ENCODE measurements around the gene PSTPIP1. TPM values are rescaled to one million over a fixed set of nuclear protein-coding genes. Genes with fewer than 3 reads are reported as not detected.

PSTPIP1 gene
- total and polyA plus RNA-seq, 9 donors, result 1.3 to 2.9 (median 2.3) TPM

GRCh38 chr15:77044228-77045042 lies 49.5 kb downstream of the PSTPIP1 start:
- no peaks in the 10 kb centered on the region for H3K27me3 ChIP-seq (ENCODE audit: control insufficient read depth, insufficient read depth, low read length)
- no peak overlapping the region for H3K4me3 ChIP-seq (ENCODE audit: low read length)
- no peaks in the 10 kb centered on the region for H3K9me3 ChIP-seq (replicated peaks; ENCODE audit: control insufficient read depth, low read depth, low read length)
- H3K27ac ChIP-seq (ENCODE audit: low read length), result no peak overlapping the region
- 87% methylated on average over 5 of the region's 7 CpGs for WGBS (ENCODE audit: insufficient coverage)
- H3K36me3 ChIP-seq (ENCODE audit: control insufficient read depth, insufficient read depth, low read length), result peaks cover 62% of the 10 kb centered on the region
- DNase-seq, result no peak
- peaks cover 26% of the 10 kb centered on the region for H3K4me1 ChIP-seq (ENCODE audit: control insufficient read depth, insufficient read depth, low read length)

GRCh38 chr15:77045985-77046384 lies 51.1 kb downstream of the PSTPIP1 start:
- H3K4me1 ChIP-seq (ENCODE audit: control insufficient read depth, insufficient read depth, low read length), result peaks cover 18% of the 10 kb centered on the region
- H3K27ac ChIP-seq (ENCODE audit: low read length), result no peak overlapping the region
- peaks cover 55% of the 10 kb centered on the region for H3K36me3 ChIP-seq (ENCODE audit: control insufficient read depth, insufficient read depth, low read length)
- no peak for DNase-seq
- no peaks in the 10 kb centered on the region for H3K9me3 ChIP-seq (replicated peaks; ENCODE audit: control insufficient read depth, low read depth, low read length)
- no peaks in the 10 kb centered on the region for H3K27me3 ChIP-seq (ENCODE audit: control insufficient read depth, insufficient read depth, low read length)
- no peak overlapping the region for H3K4me3 ChIP-seq (ENCODE audit: low read length)
- no CpG with 5 or more reads among the region's 1 CpG for WGBS (ENCODE audit: insufficient coverage)

DNA sequence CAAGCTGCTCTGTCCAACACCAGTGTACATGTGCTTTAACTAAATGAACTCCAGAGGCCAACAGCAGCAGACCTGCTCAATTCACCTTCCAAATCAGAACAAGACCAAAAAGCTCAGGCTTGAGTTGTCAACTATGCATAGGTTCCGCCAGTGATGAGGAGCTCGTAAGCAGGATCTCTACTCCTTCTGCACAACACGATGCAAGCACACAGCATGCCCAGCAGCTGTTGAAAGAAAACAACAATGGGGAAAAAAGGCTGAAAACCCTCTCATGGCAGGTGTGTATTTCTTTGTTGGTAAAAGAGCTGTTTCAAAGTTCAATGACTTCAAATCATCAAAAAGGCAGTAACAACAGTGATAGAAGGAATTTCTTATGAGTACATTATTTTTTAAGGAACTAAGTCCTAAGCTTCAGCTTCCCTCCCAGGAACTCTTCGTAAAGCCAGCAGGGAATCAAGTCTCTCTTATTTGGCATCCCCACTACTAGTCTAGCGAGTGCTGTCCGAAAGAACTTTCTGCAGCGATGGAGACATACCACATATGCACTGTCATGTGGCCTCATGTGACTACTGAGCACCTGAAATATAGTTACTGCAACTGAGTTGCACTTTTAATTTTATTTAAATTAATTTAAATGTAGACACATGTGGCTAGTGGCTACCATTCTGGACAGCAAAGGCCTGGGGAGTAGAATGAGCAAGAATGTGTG lies 51.9 kb downstream of the PSTPIP1 start:
- Histone ChIP-seq H3K4me3 (ENCODE audit: low read length) (no peak overlapping the region), H3K27ac (ENCODE audit: low read length) (no peak overlapping the region), H3K36me3 (ENCODE audit: control insufficient read depth, insufficient read depth, low read length) (peaks cover 60% of the 10 kb centered on the region), H3K9me3 (replicated peaks; ENCODE audit: control insufficient read depth, low read depth, low read length) (no peaks in the 10 kb centered on the region), H3K4me1 (ENCODE audit: control insufficient read depth, insufficient read depth, low read length) (peaks cover 18% of the 10 kb centered on the region), H3K27me3 (ENCODE audit: control insufficient read depth, insufficient read depth, low read length) (no peaks in the 10 kb centered on the region)
- no peak for DNase-seq
- no CpG with 5 or more reads among the region's 7 CpGs for WGBS (ENCODE audit: insufficient coverage)

DNA sequence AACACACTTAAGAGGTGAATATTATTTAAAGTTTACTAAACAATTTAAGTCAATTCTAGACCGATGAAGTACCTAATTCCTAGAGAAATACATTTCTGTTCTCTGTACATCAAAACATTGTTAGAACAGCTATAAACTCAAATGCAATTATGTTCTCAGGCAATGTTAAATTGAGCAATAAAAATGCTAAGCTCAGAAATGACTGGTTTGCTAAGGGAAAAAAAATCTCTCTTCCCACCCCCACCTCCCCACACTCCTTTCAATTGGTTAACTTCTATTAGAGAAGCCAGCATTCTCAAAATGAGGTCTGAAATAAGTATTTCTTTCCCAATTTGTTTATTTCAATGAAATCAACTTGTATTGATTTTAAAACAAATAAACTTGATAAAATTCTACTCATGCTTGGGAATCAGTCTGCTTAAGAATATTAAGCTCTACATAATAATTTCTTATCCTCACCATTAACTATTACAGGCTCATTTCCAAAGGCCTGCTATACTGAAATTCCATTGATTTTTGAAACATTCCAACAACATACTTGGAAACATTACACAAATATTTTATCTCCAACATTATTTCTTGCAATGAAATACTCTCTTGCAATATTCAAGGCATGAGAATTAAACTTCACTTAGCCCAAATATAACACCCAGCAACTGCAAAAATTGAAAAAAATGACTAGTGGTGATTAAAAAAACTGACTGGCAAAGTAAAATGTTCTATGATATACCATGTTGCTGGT lies 53.4 kb downstream of the PSTPIP1 start:
- Histone ChIP-seq H3K4me1 (ENCODE audit: control insufficient read depth, insufficient read depth, low read length) (peaks cover 18% of the 10 kb centered on the region), H3K9me3 (replicated peaks; ENCODE audit: control insufficient read depth, low read depth, low read length) (no peaks in the 10 kb centered on the region), H3K4me3 (ENCODE audit: low read length) (no peak overlapping the region), H3K27me3 (ENCODE audit: control insufficient read depth, insufficient read depth, low read length) (no peaks in the 10 kb centered on the region), H3K27ac (ENCODE audit: low read length) (no peak overlapping the region), H3K36me3 (ENCODE audit: control insufficient read depth, insufficient read depth, low read length) (peaks cover 59% of the 10 kb centered on the region)
- DNase-seq, result no peak
- WGBS (ENCODE audit: insufficient coverage), result no CpG with 5 or more reads among the region's 1 CpG

GRCh38 chr15:77052556-77052955 lies 57.6 kb downstream of the PSTPIP1 start:
- Histone ChIP-seq H3K36me3 (ENCODE audit: control insufficient read depth, insufficient read depth, low read length) (peaks cover 39% of the 10 kb centered on the region), H3K4me3 (ENCODE audit: low read length) (no peak overlapping the region), H3K4me1 (ENCODE audit: control insufficient read depth, insufficient read depth, low read length) (peaks cover under 1% of the 10 kb centered on the region), H3K27ac (ENCODE audit: low read length) (no peak overlapping the region), H3K27me3 (ENCODE audit: control insufficient read depth, insufficient read depth, low read length) (no peaks in the 10 kb centered on the region), H3K9me3 (replicated peaks; ENCODE audit: control insufficient read depth, low read depth, low read length) (no peaks in the 10 kb centered on the region)
- 56% methylated on average over 2 of the region's 2 CpGs for WGBS (ENCODE audit: insufficient coverage)
- DNase-seq, result no peak

DNA sequence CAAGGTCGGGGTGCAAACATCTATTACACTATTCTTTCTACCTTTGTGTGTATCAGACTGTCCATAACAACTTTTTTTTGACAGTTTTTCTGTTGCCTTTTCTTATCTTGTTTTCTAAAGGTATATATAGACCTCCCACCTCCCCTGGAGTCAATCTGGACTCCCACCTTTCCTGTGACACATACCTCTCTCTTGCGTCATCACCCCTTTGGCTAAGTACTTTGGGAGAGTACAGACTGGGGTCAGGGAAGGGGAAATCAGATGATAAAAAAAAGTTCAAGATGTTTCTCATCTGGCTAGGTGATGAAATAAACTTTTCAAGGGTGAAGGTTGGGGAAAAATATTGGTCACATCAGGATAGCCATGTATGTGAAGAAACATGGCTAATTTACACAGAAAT lies 58.8 kb downstream of the PSTPIP1 start:
- no peak for DNase-seq
- 100% methylated on average over 1 of the region's 2 CpGs for WGBS (ENCODE audit: insufficient coverage)
- Histone ChIP-seq H3K9me3 (replicated peaks; ENCODE audit: control insufficient read depth, low read depth, low read length) (no peaks in the 10 kb centered on the region), H3K27ac (ENCODE audit: low read length) (no peak overlapping the region), H3K36me3 (ENCODE audit: control insufficient read depth, insufficient read depth, low read length) (peaks cover 36% of the 10 kb centered on the region), H3K4me3 (ENCODE audit: low read length) (no peak overlapping the region), H3K27me3 (ENCODE audit: control insufficient read depth, insufficient read depth, low read length) (no peaks in the 10 kb centered on the region), H3K4me1 (ENCODE audit: control insufficient read depth, insufficient read depth, low read length) (peaks cover 5% of the 10 kb centered on the region)

DNA sequence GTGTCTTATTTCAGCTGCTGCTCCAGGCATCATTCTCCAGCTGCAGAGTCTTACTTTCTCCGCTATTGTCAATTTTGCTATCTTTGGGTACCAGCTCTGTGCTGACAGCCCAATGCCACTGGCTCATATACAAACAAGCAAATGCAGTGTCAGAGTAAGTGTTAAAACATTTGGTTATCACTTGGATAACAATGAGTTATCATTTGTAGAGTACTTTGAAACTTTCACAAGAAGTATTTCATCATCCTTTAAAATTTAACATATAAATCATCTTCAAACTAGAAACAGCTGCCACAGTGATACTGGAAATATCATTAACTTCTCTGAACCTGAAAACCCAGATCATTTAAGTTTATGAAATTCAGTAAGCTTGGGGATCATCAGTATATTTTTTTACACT lies 62.1 kb downstream of the PSTPIP1 start:
- Histone ChIP-seq H3K9me3 (replicated peaks; ENCODE audit: control insufficient read depth, low read depth, low read length) (no peaks in the 10 kb centered on the region), H3K27me3 (ENCODE audit: control insufficient read depth, insufficient read depth, low read length) (no peaks in the 10 kb centered on the region), H3K4me3 (ENCODE audit: low read length) (no peak overlapping the region), H3K27ac (ENCODE audit: low read length) (no peak overlapping the region), H3K36me3 (ENCODE audit: control insufficient read depth, insufficient read depth, low read length) (peaks cover 24% of the 10 kb centered on the region), H3K4me1 (ENCODE audit: control insufficient read depth, insufficient read depth, low read length) (peaks cover 16% of the 10 kb centered on the region)
- no CpG with 5 or more reads among the region's 1 CpG for WGBS (ENCODE audit: insufficient coverage)
- no peak for DNase-seq

DNA sequence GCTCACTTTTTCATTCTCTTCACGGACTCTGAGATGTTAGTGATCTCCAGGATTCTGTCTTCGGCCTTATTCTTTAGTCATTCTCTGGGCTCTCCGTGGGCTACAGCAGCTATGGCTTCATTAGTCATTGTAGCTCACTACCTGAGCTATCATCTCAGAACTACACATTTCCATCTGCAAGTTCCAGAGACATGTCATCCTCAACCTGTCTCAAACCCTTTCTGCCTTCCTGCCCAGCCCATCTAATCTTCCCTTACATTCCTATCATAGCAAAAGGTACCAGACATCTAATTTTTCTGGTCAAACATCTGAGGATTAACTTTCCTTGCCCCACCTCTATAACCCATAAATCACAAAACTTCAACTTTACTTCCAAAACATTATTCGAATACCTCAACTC lies 62.8 kb downstream of the PSTPIP1 start:
- Histone ChIP-seq H3K36me3 (ENCODE audit: control insufficient read depth, insufficient read depth, low read length) (peaks cover 19% of the 10 kb centered on the region), H3K27me3 (ENCODE audit: control insufficient read depth, insufficient read depth, low read length) (no peaks in the 10 kb centered on the region), H3K4me3 (ENCODE audit: low read length) (no peak overlapping the region), H3K27ac (ENCODE audit: low read length) (no peak overlapping the region), H3K9me3 (replicated peaks; ENCODE audit: control insufficient read depth, low read depth, low read length) (no peaks in the 10 kb centered on the region), H3K4me1 (ENCODE audit: control insufficient read depth, insufficient read depth, low read length) (peaks cover 16% of the 10 kb centered on the region)
- DNase-seq, result no peak
- 56% methylated on average over 4 of the region's 4 CpGs for WGBS (ENCODE audit: insufficient coverage)

GRCh38 chr15:77058468-77058867 lies 63.5 kb downstream of the PSTPIP1 start:
- Histone ChIP-seq H3K4me1 (ENCODE audit: control insufficient read depth, insufficient read depth, low read length) (peaks cover 16% of the 10 kb centered on the region), H3K36me3 (ENCODE audit: control insufficient read depth, insufficient read depth, low read length) (peaks cover 16% of the 10 kb centered on the region), H3K27ac (ENCODE audit: low read length) (no peak overlapping the region), H3K4me3 (ENCODE audit: low read length) (no peak overlapping the region), H3K9me3 (replicated peaks; ENCODE audit: control insufficient read depth, low read depth, low read length) (no peaks in the 10 kb centered on the region), H3K27me3 (ENCODE audit: control insufficient read depth, insufficient read depth, low read length) (no peaks in the 10 kb centered on the region)
- no peak for DNase-seq
- WGBS (ENCODE audit: insufficient coverage), result 100% methylated on average over 1 of the region's 4 CpGs

GRCh38 chr15:77059786-77060361 lies 64.9 kb downstream of the PSTPIP1 start:
- Histone ChIP-seq H3K27me3 (ENCODE audit: control insufficient read depth, insufficient read depth, low read length) (no peaks in the 10 kb centered on the region), H3K36me3 (ENCODE audit: control insufficient read depth, insufficient read depth, low read length) (peaks cover 14% of the 10 kb centered on the region), H3K9me3 (replicated peaks; ENCODE audit: control insufficient read depth, low read depth, low read length) (no peaks in the 10 kb centered on the region), H3K4me3 (ENCODE audit: low read length) (no peak overlapping the region), H3K27ac (ENCODE audit: low read length) (peak overlapping the region; percentile 32), H3K4me1 (ENCODE audit: control insufficient read depth, insufficient read depth, low read length) (peaks cover 16% of the 10 kb centered on the region)
- DNase-seq, result peak; percentile 73
- no CpG with 5 or more reads among the region's 2 CpGs for WGBS (ENCODE audit: insufficient coverage)

Data from muscle of leg (tissue), 11 donors.